AG10803 (cell line): Measurements from ENCODE around the gene MUC7.

Experiments
- DNase-seq: peaks from one replicate; pipeline ENCODE4 v3.0.0; 2010; ENCODE audit warnings: low read depth
- H3K4me3 ChIP-seq: 2 replicates; pipeline ENCODE4 v1.5.1; 2011; ENCODE audit warnings: mild to moderate bottlenecking, low read length, control low read depth
- TF ChIP-seq, protein P1 (sequence below): conservative IDR thresholded peaks from 2 replicates; pipeline ENCODE4 v1.5.1; 2011; ENCODE audit warnings: mild to moderate bottlenecking, low read length, control low read depth, inconsistent platforms

Gene MUC7

GRCh38 chr4:70508801-70509200 is 36.8 kb downstream of the MUC7 start:
- no peak for DNase-seq
- TF ChIP-seq, protein P1, sequence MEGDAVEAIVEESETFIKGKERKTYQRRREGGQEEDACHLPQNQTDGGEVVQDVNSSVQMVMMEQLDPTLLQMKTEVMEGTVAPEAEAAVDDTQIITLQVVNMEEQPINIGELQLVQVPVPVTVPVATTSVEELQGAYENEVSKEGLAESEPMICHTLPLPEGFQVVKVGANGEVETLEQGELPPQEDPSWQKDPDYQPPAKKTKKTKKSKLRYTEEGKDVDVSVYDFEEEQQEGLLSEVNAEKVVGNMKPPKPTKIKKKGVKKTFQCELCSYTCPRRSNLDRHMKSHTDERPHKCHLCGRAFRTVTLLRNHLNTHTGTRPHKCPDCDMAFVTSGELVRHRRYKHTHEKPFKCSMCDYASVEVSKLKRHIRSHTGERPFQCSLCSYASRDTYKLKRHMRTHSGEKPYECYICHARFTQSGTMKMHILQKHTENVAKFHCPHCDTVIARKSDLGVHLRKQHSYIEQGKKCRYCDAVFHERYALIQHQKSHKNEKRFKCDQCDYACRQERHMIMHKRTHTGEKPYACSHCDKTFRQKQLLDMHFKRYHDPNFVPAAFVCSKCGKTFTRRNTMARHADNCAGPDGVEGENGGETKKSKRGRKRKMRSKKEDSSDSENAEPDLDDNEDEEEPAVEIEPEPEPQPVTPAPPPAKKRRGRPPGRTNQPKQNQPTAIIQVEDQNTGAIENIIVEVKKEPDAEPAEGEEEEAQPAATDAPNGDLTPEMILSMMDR, result no peak

GRCh38 chr4:70511365-70511764 is 39.4 kb downstream of the MUC7 start:
- H3K4me3 ChIP-seq, result no peak overlapping the region
- TF ChIP-seq, protein P1, result no peak
- no peak for DNase-seq

More at GRCh38 chr4:70508801-70509200, 36.8 kb downstream of the MUC7 start:
- H3K4me3 ChIP-seq, result no peak overlapping the region

GRCh38 chr4:70515367-70516250 is 43.6 kb downstream of the MUC7 start:
- TF ChIP-seq, protein P1, result no peak
- no peak for DNase-seq
- H3K4me3 ChIP-seq, result no peak overlapping the region

DNA sequence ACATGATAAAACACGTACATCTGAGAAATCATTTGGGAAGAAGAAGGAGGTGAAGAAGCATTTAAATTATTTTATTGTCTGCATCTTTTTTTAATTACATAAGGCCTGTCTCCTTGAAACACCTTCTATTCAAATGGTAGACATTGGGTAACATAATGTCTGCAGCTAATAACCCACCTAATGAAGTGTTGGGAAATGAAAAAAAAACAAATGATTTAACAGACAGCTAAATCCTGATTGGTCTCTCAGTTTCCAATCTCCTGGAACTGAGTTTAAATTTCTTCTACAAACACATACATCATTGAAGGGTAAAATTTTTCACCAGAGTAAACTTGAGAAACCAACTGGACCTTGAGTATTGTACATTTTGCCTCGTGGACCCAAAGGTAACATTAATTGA is 46.3 kb downstream of the MUC7 start, which contains the start of gene AMTN:
TSS of gene AMTN (plus strand) at position 301 of the 400 bp plus-strand sequence. CDS start 209 bp downstream, outside the sequence.
- TF ChIP-seq, protein P1, result no peak
- no peak for DNase-seq
- no peak within 1 kb of the TSS for H3K4me3 ChIP-seq

DNA sequence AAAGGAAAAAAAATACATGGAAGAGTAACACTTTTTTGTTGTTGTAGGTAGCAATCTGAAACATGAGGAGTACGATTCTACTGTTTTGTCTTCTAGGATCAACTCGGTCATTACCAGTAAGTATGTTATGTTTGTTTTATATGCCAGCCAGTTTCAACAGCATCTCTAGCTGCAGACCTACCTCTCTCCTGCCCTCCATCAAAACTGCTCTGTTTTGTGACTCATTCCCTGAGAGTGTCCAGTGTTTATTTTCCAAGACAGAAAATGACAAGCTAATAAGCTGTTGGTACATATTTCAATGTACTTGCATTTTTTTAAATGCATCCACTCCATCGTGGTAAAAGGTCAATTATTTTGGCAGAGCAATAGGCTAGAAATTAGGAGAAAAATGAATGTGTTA is 46.7 kb downstream of the MUC7 start:
- no peak for DNase-seq
- H3K4me3 ChIP-seq, result no peak overlapping the region
- TF ChIP-seq, protein P1, result no peak

- no peak overlapping the region for H3K4me3 ChIP-seq
- TF ChIP-seq, protein P1, result no peak
- DNase-seq, result no peak
These were observed 50.6 kb downstream of the MUC7 start for GRCh38 chr4:70522626-70523025.

DNA sequence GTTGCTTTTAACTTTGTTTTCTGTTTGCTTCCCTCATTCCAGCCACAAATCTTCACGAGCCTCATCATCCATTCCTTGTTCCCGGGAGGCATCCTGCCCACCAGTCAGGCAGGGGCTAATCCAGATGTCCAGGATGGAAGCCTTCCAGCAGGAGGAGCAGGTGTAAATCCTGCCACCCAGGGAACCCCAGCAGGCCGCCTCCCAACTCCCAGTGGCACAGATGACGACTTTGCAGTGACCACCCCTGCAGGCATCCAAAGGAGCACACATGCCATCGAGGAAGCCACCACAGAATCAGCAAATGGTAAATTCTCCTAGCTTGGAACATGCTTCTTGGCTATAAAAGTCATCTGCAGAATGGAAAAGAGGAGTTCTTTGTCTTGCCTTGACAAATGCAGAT is 59.0 kb downstream of the MUC7 start:
- TF ChIP-seq, protein P1, result no peak
- no peak for DNase-seq
- no peak overlapping the region for H3K4me3 ChIP-seq
